Peyer's patch (tissue), 4 donors: Measurements from ENCODE around the gene TCP10L.

ENCODE experiments used
- CTCF ChIP-seq, 6 experiments: fragments of 450-650 bp in 4 of 6; fragments of 200-600 bp in 2 of 6; sonication (generic) in 1 of 6; IDR thresholded peaks; one replicate each; pipeline ENCODE4 v1.5.1; 2017 to 2019; ENCODE audit warnings: antibody characterized with exemption in 6 of 6, mild to moderate bottlenecking in 3 of 6, moderate library complexity in 1 of 6
- POLR2A ChIP-seq, 2 donors: fragments of 450-650 bp; IDR thresholded peaks; one replicate each; pipeline ENCODE4 v1.5.1; 2017; ENCODE audit warnings: antibody characterized with exemption in 2 of 2, mild to moderate bottlenecking in 2 of 2, moderate library complexity in 2 of 2

- TF ChIP-seq CTCF (IDR thresholded peaks at IDR 0.05) (no peak), POLR2A (IDR thresholded peaks at IDR 0.05) (no peak)
These were observed 17.8 kb upstream of the TCP10L start for GRCh38 chr21:32603131-32603530.
